Caco-2 (cell line): ENCODE data around the gene PEX1. TPM values are rescaled to one million over a fixed set of nuclear protein-coding genes. Genes with fewer than 3 reads are reported as not detected.

Experiments
- BruUV-seq: library from RNA; stranded (reverse); fragments of 400-500 nt; replicated peaks from 2 replicates; lab custom pipeline; 2021; lab: Mats Ljungman, UMichigan
- CTCF ChIA-PET: fragments of 300-600 bp; sonication (Branson Sonifier 250); formaldehyde crosslinking; loops from one replicate; lab custom pipeline; 2022; ENCODE audit warnings: antibody characterized with exemption; lab: Charles Lee
- POLR2A ChIA-PET: fragments of 300-600 bp; sonication (Branson Sonifier 250); formaldehyde crosslinking; loops from one replicate; lab custom pipeline; 2022; ENCODE audit warnings: antibody characterized with exemption; lab: Charles Lee
- DNase-seq, 2 experiments: peaks; one replicate each; pipeline versions ENCODE4 v3.0.0 to v3.0.0-alpha.2; 2020 to 2022
- H3K27me3 ChIP-seq: replicated peaks from 2 replicates; pipeline ENCODE4 v1.6.0; 2011; ENCODE audit warnings: low read length; ENCODE audit not compliant: control insufficient read depth, insufficient read depth
- H3K36me3 ChIP-seq: 2 replicates; pipeline ENCODE4 v1.5.1; 2011; ENCODE audit warnings: low read length; ENCODE audit not compliant: control insufficient read depth, insufficient read depth
- H3K4me1 ChIP-seq: fragments of 250-450 bp; sonication (Bioruptor Pico); 2 replicates; pipeline ENCODE4 v1.5.1; 2020; ENCODE audit warnings: mild to moderate bottlenecking
- H3K4me3 ChIP-seq: 2 replicates; pipeline ENCODE4 v1.5.1; 2011; ENCODE audit warnings: low read depth, mild to moderate bottlenecking, control low read depth, low read length
- H3K9me3 ChIP-seq: fragments of 250-450 bp; sonication (Bioruptor Pico); 2 replicates; pipeline ENCODE4 v1.5.1; 2020; ENCODE audit warnings: mild to moderate bottlenecking, moderate library complexity
- H3K27ac Mint-ChIP-seq: one replicate; pipeline ENCODE4 v1.8.0; 2022; ENCODE audit warnings: mixed read lengths; ENCODE audit not compliant: unreplicated experiment
- H3K27me3 Mint-ChIP-seq: one replicate; pipeline ENCODE4 v1.8.0; 2022; ENCODE audit warnings: mixed read lengths; ENCODE audit not compliant: insufficient read depth, unreplicated experiment
- H3K36me3 Mint-ChIP-seq: one replicate; pipeline ENCODE4 v1.8.0; 2022; ENCODE audit warnings: mild to moderate bottlenecking, mixed read lengths; ENCODE audit not compliant: insufficient read depth, unreplicated experiment
- H3K4me1 Mint-ChIP-seq: one replicate; pipeline ENCODE4 v1.8.0; 2022; ENCODE audit warnings: low read depth, mixed read lengths; ENCODE audit not compliant: unreplicated experiment
- H3K4me3 Mint-ChIP-seq: one replicate; pipeline ENCODE4 v1.8.0; 2022; ENCODE audit warnings: mild to moderate bottlenecking, moderate library complexity, mixed read lengths; ENCODE audit not compliant: unreplicated experiment
- H3K9me3 Mint-ChIP-seq: one replicate; pipeline ENCODE4 v1.8.0; 2022; ENCODE audit warnings: mixed read lengths; ENCODE audit not compliant: unreplicated experiment
- CTCF ChIP-seq, 2 experiments: fragments of 200-600 bp in 1 of 2; IDR thresholded peaks; 1 replicate in 1 of 2; 2 replicates in 1 of 2; pipeline versions ENCODE4 v1.5.1 to v1.8.0; 2011 to 2022; ENCODE audit warnings: antibody characterized with exemption in 1 of 2, control low read depth in 1 of 2, inconsistent platforms in 1 of 2, low read depth in 1 of 2, low read length in 1 of 2, mild to moderate bottlenecking in 1 of 2, moderate library complexity in 1 of 2; ENCODE audit not compliant: insufficient read depth in 1 of 2, severe bottlenecking in 1 of 2, unreplicated experiment in 1 of 2
- intact Hi-C: fragments of 100-400 bp; cut with micrococcal nuclease; formaldehyde crosslinking; loops from one replicate; pipeline ENCODE4 v1.10.0; 2022; ENCODE audit not compliant: unreplicated experiment
- total RNA-seq: library from RNA; stranded (reverse); gene quantifications from 2 replicates; pipeline ENCODE4 v1.2.3, GENCODE V29; 2022

The PEX1 gene
- total RNA-seq, 1 experiment from 2014 or later: 20.1 TPM

GRCh38 chr7:92448205-92448747 lies 80.0 kb downstream of the PEX1 start:
- peaks cover 33% of the 10 kb centered on the region for H3K36me3 Mint-ChIP-seq
- Histone ChIP-seq H3K9me3 (peaks cover 4% of the 10 kb centered on the region; the same call in 1 of the 2 replicates), H3K4me3 (peak overlapping the region; percentile 89), H3K4me1 (peaks cover 16% of the 10 kb centered on the region), H3K36me3 (peaks cover 4% of the 10 kb centered on the region; the same call in 1 of the 2 replicates), H3K27me3 (no peaks in the 10 kb centered on the region)
- peaks cover 13% of the 10 kb centered on the region for H3K9me3 Mint-ChIP-seq
- peak in 1 of 2 experiments; percentile 39 for TF ChIP-seq CTCF (IDR thresholded peaks at IDR 0.05; ENCODE audit: insufficient read depth in 1 of 2, low read depth in 1 of 2, low read length in 1 of 2, severe bottlenecking in 1 of 2, unreplicated experiment in 1 of 2)
- ChIA-PET POLR2A (interaction anchor here (1.9 to 2.4 kb wide), 5 partner anchors 13 to 202 kb away, joined by 11 to 31 read pairs (median 17); partner anchors contain the start of genes ANKIB1, KRIT1, PEX1 and RBM48), CTCF (interaction anchor here (1.1 to 3.5 kb wide), 9 partner anchors 13 to 618 kb away, joined by 3 to 74 read pairs (median 7); partner anchors contain the start of genes ANKIB1, KRIT1, PEX1 and RBM48)
- H3K27ac Mint-ChIP-seq: peak overlapping the region; percentile 86
- H3K27me3 Mint-ChIP-seq: no peaks in the 10 kb centered on the region
- BruUV-seq: TSS peak; percentile 37
- DNase-seq: peak; percentile 60 to 65
- intact Hi-C loops: loop anchor here (1.0 to 5.0 kb wide), 4 partner anchors 16 to 566 kb away; partner anchors contain the start of gene MTERF1
- peaks cover 11% of the 10 kb centered on the region for H3K4me1 Mint-ChIP-seq
- H3K4me3 Mint-ChIP-seq: peak overlapping the region; percentile 82

GRCh38 chr7:92447345-92448204 lies 80.7 kb downstream of the PEX1 start, which contains the start of gene GATAD1:
GATAD1 (plus strand) TSS chr7:92447482; CDS start chr7:92447730, 248 bp downstream.
- TF ChIP-seq CTCF (IDR thresholded peaks at IDR 0.05; ENCODE audit: insufficient read depth in 1 of 2, low read depth in 1 of 2, low read length in 1 of 2, severe bottlenecking in 1 of 2, unreplicated experiment in 1 of 2): peak in 1 of 2 experiments; percentile 86
- no TSS peak for BruUV-seq
- Mint-ChIP-seq H3K36me3 (peaks cover 29% of the 10 kb centered on the region), H3K9me3 (peaks cover 20% of the 10 kb centered on the region), H3K27me3 (no peaks in the 10 kb centered on the region), H3K4me1 (peaks cover 9% of the 10 kb centered on the region), H3K27ac (peak within 1 kb of the TSS; percentile 86), H3K4me3 (peak within 1 kb of the TSS; percentile 82)
- DNase-seq: peak; percentile 94 to 95
- H3K36me3 ChIP-seq: peaks cover 4% of the 10 kb centered on the region; the same call in 1 of the 2 replicates
- peak within 1 kb of the TSS; percentile 89 for H3K4me3 ChIP-seq
- H3K9me3 ChIP-seq: peaks cover 8% of the 10 kb centered on the region; the same call in 1 of the 2 replicates
- intact Hi-C loops: loop anchor here (1.0 to 5.0 kb wide), 7 partner anchors 17 to 565 kb away; partner anchors contain the start of genes CYP51A1 and MTERF1
- POLR2A ChIA-PET: interaction anchor here (0.6 to 2.4 kb wide), 7 partner anchors 14 to 313 kb away, joined by 3 to 31 read pairs (median 11); partner anchors contain the start of genes ANKIB1, CYP51A1, KRIT1 and PEX1
- CTCF ChIA-PET: interaction anchor here (0.6 to 3.5 kb wide), 17 partner anchors 13 to 617 kb away, joined by 3 to 74 read pairs (median 4); partner anchors contain the start of genes ANKIB1, CDK6, KRIT1 and MTERF1
- no peaks in the 10 kb centered on the region for H3K27me3 ChIP-seq
- peaks cover 16% of the 10 kb centered on the region for H3K4me1 ChIP-seq
